Measurements from ENCODE around the gene KRTAP13-2.

Gene KRTAP13-2
- total RNA-seq: 0 reads per million in 18 experiments

DNA sequence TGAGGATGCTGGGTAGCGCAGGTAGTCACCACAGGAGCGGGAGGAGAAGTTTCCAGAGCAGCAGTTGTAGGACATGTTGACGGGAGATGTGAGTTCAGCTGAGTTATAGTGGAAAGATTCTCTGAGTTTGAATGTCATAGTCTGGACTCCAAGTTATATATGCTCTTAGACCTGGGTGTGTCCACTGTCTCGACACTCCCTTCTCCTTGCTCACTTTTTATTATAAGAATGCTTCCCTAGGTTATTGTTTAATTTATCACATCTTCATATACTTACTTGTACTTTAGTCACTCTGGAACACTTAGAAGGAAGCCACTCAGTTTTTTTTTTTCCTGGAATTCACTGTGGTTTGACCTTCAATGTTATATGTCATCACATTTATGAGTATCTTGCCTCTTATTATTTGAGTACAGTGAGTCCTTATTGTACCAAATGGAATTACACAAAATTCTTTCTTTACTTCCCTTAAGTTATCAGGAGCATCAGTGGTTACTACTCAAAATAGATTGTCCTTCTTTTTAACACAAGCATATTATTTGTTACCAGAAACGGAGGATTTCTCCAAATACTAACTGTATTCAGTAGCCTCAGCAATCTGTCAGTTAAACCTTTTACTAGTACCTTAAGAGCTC is at the start of gene KRTAP13-2:
Gene KRTAP13-2, minus strand, starts transcription at position 133 of the 632 bp plus-strand sequence. Its CDS starts 58 bp downstream, at position 75.
- DNase-seq: no peak

DNA sequence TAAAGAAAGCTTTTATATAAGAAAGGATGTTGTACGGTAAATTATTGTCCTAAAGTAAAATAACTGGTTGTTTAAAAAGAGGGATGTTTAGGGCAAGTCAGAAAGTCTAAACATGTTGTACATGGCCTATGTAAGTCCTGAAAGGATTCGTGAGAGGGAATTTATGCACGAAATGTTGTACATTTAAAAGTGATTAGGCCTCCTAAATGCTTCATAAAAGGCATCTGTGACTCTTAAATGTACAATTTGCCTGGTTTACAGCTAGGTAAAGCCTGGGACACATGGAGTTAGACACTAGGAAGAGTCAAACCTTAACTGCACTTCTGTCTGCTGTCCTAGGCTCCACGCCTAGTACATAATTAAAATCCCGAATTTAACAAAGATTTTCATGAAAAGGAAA is 43.9 kb upstream of the KRTAP13-2 start:
- DNase-seq: no peak

DNA sequence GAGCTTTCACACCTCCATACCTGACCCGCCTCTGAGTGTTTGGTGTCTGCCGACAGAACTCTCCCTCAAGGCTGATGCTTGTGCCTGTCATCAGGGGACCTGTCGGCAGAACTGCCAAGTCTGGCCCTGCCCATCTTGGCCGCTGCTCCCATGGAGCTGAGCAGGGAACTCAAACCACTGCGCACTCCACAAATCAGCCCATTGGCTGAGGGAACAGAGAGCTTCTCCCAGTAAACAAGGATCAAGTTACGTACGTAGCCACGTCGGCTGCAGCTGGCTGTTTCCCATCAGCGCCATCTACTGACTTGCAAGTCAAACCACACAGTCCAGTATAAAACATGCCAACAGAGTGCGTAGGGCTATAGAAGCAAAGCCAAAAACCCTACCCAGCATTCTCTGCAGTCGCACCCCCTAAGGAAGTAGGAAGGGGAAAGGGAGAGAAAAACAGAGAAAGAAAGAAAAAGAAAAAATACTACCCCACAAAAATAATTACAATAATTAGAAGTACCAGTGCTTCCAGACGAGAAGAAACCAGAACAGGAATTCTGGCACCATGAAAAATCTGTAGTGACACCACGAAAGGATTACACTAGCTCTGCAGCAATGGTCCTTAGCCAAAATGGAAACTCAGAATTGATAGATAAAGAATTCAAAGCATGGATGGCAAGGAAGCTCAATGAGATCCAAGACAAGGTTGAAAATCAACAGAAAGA is 36.9 kb upstream of the KRTAP13-2 start:
- DNase-seq: peak in 1 of 2 donors; percentile 32

GRCh38 chr21:30395731-30396130 is 23.7 kb upstream of the KRTAP13-2 start, which contains the start of gene KRTAP13-1:
Gene KRTAP13-1, plus strand, starts transcription at chr21:30396031. Its CDS starts 56 bp downstream, at chr21:30396087.
- DNase-seq: no peak

GRCh38 chr21:30391492-30392025 is 19.5 kb upstream of the KRTAP13-2 start:
- no peak for DNase-seq

DNA sequence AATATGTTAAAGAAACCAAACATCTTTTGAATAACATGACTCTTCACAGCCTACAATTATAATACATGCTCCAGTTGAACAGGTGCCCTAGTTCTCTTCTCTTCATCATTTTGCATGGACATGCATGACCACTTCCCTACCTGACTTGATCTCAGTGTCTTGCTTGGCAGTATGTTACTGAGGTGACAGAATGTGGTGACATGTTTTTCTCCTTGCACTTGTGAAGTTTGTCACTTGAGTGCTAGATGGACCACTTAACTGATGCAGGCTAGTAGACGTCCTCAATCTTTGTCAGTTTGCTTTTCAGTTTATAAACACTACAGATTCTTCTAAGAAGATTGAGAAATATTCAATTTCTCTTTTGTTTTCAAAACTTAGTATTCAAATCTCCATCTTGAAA is 10.1 kb upstream of the KRTAP13-2 start:
- DNase-seq: no peak

GRCh38 chr21:30355906-30356305 is 16.2 kb downstream of the KRTAP13-2 start:
- no peak for DNase-seq

GRCh38 chr21:30354308-30355005 is 17.6 kb downstream of the KRTAP13-2 start:
- no peak for DNase-seq

DNA sequence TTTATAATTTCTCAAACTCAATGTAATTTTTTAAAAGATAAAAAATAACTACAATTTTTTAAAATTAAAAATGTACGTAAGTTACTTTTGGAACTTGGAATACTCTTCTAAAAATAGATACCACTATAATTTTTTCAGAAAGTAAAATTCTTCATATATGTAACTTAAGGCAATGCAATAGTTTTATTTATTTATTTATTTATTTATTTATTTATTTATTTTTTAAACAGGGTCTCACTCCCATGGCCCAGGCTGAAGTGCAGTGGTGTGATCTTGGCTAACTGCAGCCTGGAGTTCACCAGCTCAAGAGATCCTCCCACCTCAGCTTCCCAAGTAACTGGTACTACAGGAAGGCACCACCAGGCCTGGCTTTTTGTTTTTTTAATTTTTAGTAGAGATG is 20.5 kb downstream of the KRTAP13-2 start:
- no peak for DNase-seq

DNA sequence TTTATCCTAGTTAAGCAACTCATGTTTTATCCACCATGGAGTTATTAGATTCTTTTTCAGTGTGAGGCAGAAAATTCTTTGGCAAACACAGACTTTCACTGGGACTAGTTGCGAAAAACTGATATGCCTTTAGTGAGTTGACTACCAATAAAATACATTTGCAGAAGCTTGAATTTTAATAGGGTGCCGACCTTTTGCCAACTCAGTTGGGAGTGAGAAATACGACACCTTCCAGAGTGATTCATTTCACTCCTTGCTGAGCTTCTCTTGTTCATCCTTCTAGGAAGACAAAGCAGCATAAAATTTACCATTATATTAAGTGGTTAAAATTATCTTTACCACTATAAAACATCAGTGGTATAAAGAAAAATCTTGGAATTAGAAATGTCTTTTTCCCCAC is 22.5 kb downstream of the KRTAP13-2 start:
- DNase-seq: no peak

DNA sequence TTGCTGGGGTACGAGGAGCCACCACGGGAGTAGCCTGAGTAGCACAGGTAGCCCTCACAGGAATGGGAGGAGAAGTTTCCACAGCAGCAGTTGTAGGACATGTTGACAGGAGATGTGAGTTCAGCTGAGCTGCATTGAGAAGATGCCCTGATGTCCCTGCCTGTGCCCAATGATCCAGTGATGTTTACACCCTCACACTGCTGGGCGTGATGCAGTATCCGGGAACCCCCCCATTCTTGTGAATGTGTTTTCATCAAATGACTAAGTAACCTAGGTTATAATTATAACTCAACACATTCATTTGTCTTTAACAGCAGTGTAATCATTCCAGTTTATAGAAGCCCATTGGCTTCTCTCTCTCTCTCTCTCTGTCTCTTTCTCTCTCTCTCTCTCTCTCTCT is 23.6 kb downstream of the KRTAP13-2 start, which contains the start of gene KRTAP23-1:
Gene KRTAP23-1, minus strand, starts transcription at position 101 of the 400 bp plus-strand sequence. Its CDS starts 0 bp downstream, at position 101.
- no peak for DNase-seq

- no peak for DNase-seq
Observed at GRCh38 chr21:30345014-30345413, 27.1 kb downstream of the KRTAP13-2 start.

- DNase-seq: peak; percentile 25 to 34
Observed at GRCh38 chr21:30340714-30341573, 31.1 kb downstream of the KRTAP13-2 start.

DNA sequence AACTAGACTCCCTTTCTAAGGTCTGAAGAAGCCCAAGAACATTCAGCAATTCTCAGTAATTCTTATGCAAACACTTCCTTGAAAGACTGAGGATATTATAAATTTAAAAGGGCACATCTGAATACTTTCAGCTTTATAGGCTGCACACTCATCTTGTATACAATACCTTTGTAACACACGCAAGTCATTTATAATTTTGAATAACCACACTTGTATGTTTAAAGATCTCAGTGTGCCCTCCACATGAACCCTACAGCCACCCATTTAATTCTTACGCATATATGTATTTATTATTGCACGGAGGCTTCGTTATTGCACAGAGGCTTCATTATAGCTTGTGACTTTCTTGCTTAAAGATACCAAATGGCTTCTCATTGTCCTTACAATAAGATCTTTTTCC is 33.4 kb downstream of the KRTAP13-2 start:
- no peak for DNase-seq

GRCh38 chr21:30337772-30338171 is 34.3 kb downstream of the KRTAP13-2 start:
- no peak for DNase-seq

- no peak for DNase-seq
Observed at GRCh38 chr21:30337276-30337744, 34.8 kb downstream of the KRTAP13-2 start, which contains the start of gene KRTAP27-1. Gene KRTAP27-1, minus strand, starts transcription at chr21:30337694. Its CDS starts 26 bp downstream, at chr21:30337668.

DNA sequence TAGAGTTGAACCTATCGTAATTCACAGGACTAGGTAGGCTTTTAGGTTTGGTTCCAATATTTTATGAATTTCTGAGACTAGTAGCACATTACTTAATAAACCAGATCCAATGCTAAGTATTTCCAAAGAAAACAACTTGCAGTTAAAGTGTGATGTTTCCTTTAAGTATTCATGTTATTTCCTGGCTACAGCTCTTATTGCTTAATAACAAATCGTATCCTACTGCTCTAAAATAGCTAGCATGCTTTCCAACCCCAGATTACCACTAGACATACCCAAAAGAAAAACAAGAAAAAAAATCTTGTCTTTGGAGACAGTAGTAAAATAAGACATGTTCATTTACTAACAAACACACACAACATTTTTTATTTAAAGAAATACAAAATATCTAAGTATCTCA is 35.5 kb downstream of the KRTAP13-2 start:
- DNase-seq: no peak

DNA sequence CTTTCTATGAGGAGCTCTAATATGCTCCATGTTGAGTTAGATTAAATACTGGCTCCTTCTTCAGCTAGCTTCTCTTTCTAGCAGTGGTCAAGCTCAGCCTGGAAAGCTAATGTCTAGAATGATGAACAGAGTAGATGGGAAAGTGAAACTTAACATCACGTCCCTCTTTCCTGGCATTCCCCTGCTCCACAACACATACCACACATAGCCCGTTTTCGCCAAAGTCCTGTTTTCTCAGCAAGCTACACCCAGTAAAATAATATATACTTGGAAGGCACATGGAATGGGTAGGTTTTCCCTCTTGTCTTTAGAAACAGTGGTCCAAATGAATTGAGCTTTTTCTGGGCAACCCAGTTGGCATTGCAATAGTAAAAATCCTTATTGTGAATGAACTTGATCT is 38.3 kb downstream of the KRTAP13-2 start:
- no peak for DNase-seq

- no peak for DNase-seq
Observed at GRCh38 chr21:30332681-30333080, 39.4 kb downstream of the KRTAP13-2 start.

GRCh38 chr21:30329203-30329875 is 42.7 kb downstream of the KRTAP13-2 start:
- no peak for DNase-seq

- DNase-seq: no peak
Observed at GRCh38 chr21:30326390-30326789, 45.7 kb downstream of the KRTAP13-2 start.
